Measurements from ENCODE around the gene DGKG.

The DGKG gene

DNA sequence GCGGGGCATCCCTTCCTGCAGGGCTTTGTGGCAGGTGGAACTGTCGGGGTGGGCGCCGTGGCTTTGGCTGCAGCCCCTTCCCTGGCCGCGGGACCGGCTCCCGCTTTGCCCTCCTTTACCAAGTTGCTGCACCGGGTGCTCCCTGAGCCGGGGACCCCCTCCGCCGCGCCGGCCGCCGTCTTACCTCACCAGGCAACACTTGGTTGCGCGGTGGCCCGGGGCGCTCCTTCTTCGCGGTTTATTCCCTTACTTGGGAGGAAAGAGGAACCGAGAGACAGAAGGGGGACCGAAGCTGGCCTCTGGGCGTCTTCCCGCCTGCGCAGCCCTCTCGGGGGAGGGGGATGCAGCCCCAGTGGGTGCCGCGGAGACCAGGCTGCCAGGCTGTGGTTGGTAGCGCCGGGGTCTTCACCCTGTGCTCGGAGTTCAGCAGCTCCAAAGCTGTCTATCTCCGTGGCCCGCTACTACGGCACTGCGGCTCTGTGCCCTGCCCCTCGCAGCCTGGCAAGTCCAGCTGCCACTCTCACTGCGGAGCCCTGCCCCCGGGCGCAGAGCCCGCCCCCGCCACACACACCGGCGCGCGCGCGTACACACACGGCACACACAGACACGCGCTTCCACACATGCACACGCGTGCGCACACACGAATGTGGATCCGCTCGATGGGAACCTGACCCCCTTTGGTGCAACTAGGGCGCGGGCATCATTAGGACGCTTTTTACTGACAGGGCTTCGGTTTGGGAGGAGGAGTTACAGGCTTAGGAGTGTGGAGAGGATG, at the start of gene DGKG:
Gene DGKG, minus strand, starts transcription at position 473 of the 775 bp plus-strand sequence. CDS start 41,775 bp downstream, outside the sequence.
- DNase-seq (ENCODE audit: low read depth, low spot score), result no peak

- DNase-seq (ENCODE audit: low read depth, low spot score), result no peak
These were observed 49.1 kb upstream of the DGKG start for GRCh38 chr3:186411089-186411488.

GRCh38 chr3:186406669-186407635, 44.9 kb upstream of the DGKG start:
- DNase-seq (ENCODE audit: low read depth, low spot score), result no peak

DNA sequence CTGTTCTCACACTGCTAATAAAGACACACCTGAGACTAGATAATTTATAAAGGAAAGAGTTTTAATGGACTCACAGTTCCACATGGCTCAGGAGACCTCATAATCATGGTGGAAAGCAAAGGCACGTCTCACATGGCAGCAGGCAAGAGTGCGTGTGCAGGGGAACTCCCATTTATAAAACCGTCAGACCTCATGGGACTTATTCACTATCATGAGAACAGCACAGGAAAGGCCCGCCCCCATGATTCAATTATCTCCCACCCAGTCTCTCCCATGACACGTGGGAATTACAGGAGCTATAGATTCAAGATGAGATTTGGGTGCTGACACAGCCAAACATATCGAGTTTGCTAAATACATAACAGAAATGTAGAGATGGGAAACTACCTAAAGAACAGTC, 39.5 kb upstream of the DGKG start:
- no peak for DNase-seq (ENCODE audit: low read depth, low spot score)

GRCh38 chr3:186400662-186401061, 38.6 kb upstream of the DGKG start:
- DNase-seq (ENCODE audit: low read depth, low spot score), result no peak

- DNase-seq (ENCODE audit: low read depth, low spot score), result no peak
These were observed 38.0 kb upstream of the DGKG start for GRCh38 chr3:186400026-186400425.

- DNase-seq (ENCODE audit: low read depth, low spot score), result no peak
These were observed 32.7 kb upstream of the DGKG start for GRCh38 chr3:186394566-186395217.

DNA sequence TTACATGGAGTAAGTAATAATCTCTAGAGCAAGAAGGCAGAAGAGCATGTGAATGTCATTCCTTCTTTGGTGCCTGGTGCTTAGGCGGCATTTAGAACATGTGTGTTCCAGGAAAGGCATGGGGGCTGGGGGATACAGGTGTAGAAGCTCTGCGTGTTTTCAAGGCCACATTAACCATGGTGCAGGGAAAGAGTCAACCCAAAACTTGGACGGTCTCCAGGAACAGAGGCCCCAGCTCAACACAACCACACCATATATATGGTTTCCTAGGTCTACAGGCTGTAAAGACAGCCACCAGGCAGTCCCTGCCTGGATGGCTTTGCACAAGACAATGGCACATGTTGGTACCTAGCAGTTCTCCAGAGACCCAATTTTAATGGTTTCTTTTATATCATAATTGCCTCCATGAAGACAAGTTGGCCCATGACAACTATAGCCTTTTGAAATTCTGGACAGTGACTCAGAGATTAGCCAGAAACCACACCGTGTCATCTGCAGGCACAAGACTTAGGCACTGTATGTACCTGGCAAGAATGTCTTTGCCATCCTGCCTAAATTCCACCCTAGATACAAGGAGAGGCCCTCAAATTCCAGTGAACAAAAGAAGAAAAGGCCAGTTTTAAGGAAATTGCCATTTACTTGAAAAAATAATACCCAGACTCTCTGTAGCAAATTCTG, 25.0 kb upstream of the DGKG start:
- DNase-seq (ENCODE audit: low read depth, low spot score), result no peak

- DNase-seq (ENCODE audit: low read depth, low spot score), result no peak
These were observed 24.0 kb upstream of the DGKG start for GRCh38 chr3:186385856-186386602.

- no peak for DNase-seq (ENCODE audit: low read depth, low spot score)
These were observed 21.3 kb upstream of the DGKG start for GRCh38 chr3:186383026-186383993.

- DNase-seq (ENCODE audit: low read depth, low spot score), result no peak
These were observed 20.3 kb upstream of the DGKG start for GRCh38 chr3:186382217-186382885.

DNA sequence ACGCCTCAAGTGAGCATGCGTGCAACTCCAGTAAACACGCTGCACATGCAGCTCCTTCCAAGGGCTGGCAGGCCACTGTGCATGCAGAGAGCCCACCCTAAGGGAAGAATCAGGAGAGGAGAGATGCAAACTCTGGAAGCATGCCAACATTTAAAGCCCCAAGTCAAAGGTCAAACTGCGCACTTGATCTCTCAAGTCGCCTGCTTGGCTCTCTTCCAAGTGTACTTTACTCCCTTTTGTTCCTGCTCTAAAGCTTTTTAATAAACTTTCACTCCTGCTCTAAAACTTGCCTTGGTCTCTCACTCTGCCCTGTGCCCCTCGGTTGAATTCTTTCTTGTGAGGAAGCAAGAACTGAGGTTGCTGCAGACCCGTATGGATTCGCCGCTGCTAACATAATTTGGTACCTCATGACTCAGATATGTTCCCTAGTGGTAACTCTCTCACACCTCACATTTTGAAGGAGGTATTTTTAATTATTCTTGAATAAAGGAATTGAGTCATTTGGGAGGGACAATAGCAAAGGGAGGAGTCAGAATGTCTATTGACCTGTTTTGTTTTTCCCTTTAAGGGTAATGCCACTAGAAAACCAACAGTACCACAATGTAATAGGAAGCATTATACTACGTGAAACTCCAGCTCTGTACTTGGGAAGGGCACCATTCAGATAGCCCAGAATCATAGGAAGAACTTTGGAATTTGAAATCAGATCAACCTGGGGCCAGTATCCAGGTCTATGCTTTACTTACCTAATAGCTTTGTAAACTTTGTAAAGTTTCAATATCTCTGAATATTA, 19.6 kb upstream of the DGKG start:
- DNase-seq (ENCODE audit: low read depth, low spot score), result no peak

GRCh38 chr3:186380622-186381380, 18.8 kb upstream of the DGKG start:
- DNase-seq (ENCODE audit: low read depth, low spot score), result no peak

GRCh38 chr3:186375443-186375842, 13.4 kb upstream of the DGKG start:
- no peak for DNase-seq (ENCODE audit: low read depth, low spot score)

DNA sequence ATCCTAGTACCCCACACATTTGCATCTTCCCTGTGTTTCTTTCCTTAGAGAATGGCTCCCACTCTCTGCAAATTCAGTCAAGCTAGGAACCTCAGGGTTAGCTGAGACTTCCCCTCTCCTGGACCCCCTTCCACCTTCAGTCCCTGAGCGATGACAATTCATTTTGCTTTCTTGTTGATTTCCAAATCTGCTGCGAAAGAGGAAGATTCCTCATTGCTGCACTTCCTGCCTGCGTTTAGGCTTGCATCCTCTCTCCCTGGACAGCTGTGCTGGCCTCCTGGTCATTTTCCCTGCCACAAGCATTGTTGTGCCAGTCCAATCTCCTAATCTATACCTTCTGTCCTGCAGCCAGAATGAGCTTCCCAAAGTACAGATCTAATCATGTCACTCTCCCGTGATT, 12.3 kb upstream of the DGKG start:
- no peak for DNase-seq (ENCODE audit: low read depth, low spot score)

GRCh38 chr3:186369217-186369616, 7.2 kb upstream of the DGKG start:
- no peak for DNase-seq (ENCODE audit: low read depth, low spot score)

GRCh38 chr3:186368717-186369116, 6.7 kb upstream of the DGKG start:
- DNase-seq (ENCODE audit: low read depth, low spot score), result no peak

Data from brain pericyte (primary cell).